H1 (cell line): ENCODE results near the gene GALT. TPM values are rescaled to one million over a fixed set of nuclear protein-coding genes. Genes with fewer than 3 reads are reported as not detected.

Experiments
- CTCF ChIA-PET: fragments of 300-600 bp; sonication (Branson Sonifier 250); formaldehyde crosslinking; loops from one replicate; lab custom pipeline; 2021; ENCODE audit not compliant: partially characterized antibody; lab: Charles Lee
- POLR2A ChIA-PET: fragments of 300-600 bp; sonication (Branson Sonifier 250); formaldehyde crosslinking; loops from one replicate; lab custom pipeline; 2021; ENCODE audit warnings: inconsistent platforms; ENCODE audit not compliant: partially characterized antibody; lab: Charles Lee
- DNase-seq, 2 experiments: peaks; one replicate each; pipeline versions ENCODE4 v3.0.0 to v3.0.0-alpha.2; 2010 to 2022; ENCODE audit warnings: low spot score in 2 of 2, low read depth in 1 of 2, mixed read lengths in 1 of 2
- FAIRE-seq: peaks from 2 replicates; lab custom pipeline; 2011; peaks lifted over from hg19 to GRCh38; lab: Jason Lieb, UNC
- H2AFZ ChIP-seq: 2 replicates; pipeline ENCODE4 v1.8.1; 2012; ENCODE audit warnings: low read length, inconsistent platforms
- H2AK5ac ChIP-seq: 2 replicates; pipeline ENCODE4 v1.6.1; 2013; ENCODE audit warnings: low read depth, low read length
- H2BK120ac ChIP-seq: replicated peaks from 2 replicates; pipeline ENCODE3; 2013; ENCODE audit warnings: low read depth, low read length, inconsistent platforms
- H2BK12ac ChIP-seq: 2 replicates; pipeline ENCODE4 v1.6.1; 2013; ENCODE audit warnings: low read depth, low read length
- H2BK15ac ChIP-seq: 2 replicates; pipeline ENCODE4 v1.6.1; 2013; ENCODE audit warnings: low read length
- H2BK20ac ChIP-seq: 2 replicates; pipeline ENCODE4 v1.6.1; 2013; ENCODE audit warnings: low read length
- H2BK5ac ChIP-seq: 2 replicates; pipeline ENCODE4 v1.6.1; 2013; ENCODE audit warnings: low read depth, low read length
- H3K14ac ChIP-seq: 2 replicates; pipeline ENCODE4 v1.6.1; 2013; ENCODE audit warnings: inconsistent platforms; ENCODE audit not compliant: insufficient read length
- H3K18ac ChIP-seq: 2 replicates; pipeline ENCODE4 v1.6.1; 2013; ENCODE audit warnings: low read length; ENCODE audit errors: extremely low read depth
- H3K23ac ChIP-seq: 2 replicates; pipeline ENCODE4 v1.6.1; 2013; ENCODE audit warnings: inconsistent platforms; ENCODE audit not compliant: insufficient read length
- H3K23me2 ChIP-seq: 2 replicates; pipeline ENCODE4 v1.6.1; 2013; ENCODE audit warnings: low read depth, low read length
- H3K27ac ChIP-seq: 2 replicates; pipeline ENCODE4 v1.6.1; 2011; ENCODE audit warnings: low read depth, low read length, inconsistent platforms
- H3K27me3 ChIP-seq, 4 experiments: replicated peaks in 1 of 4; 1 replicate in 1 of 4; 2 replicates in 3 of 4; pipeline versions ENCODE4 v1.6.1 to v1.8.1; 2011 to 2013; ENCODE audit warnings: low read length in 3 of 4, mild to moderate bottlenecking in 3 of 4, inconsistent platforms in 2 of 4, mixed read lengths in 2 of 4, moderate library complexity in 1 of 4; ENCODE audit not compliant: control insufficient read depth in 3 of 4, insufficient read depth in 3 of 4; ENCODE audit errors: extremely low read depth in 1 of 4
- H3K36me3 ChIP-seq, 4 experiments: 2 replicates each; pipeline versions ENCODE4 v1.6.1 to v1.8.1; 2011 to 2013; ENCODE audit warnings: mild to moderate bottlenecking in 4 of 4, low read length in 3 of 4, moderate library complexity in 2 of 4, control low read depth in 1 of 4, inconsistent platforms in 1 of 4; ENCODE audit not compliant: insufficient read depth in 4 of 4, control insufficient read depth in 2 of 4
- H3K4ac ChIP-seq: replicated peaks from 2 replicates; pipeline ENCODE3; 2013; ENCODE audit warnings: low read length, low read depth, mixed read lengths, inconsistent platforms; ENCODE audit not compliant: insufficient read length
- H3K4me1 ChIP-seq, 4 experiments: replicated peaks in 1 of 4; 1 replicate in 1 of 4; 2 replicates in 3 of 4; pipeline versions ENCODE4 v1.6.1 to v1.8.1; 2011 to 2013; ENCODE audit warnings: low read length in 3 of 4, inconsistent platforms in 2 of 4, mixed read lengths in 1 of 4; ENCODE audit not compliant: insufficient read depth in 4 of 4, control insufficient read depth in 3 of 4
- H3K4me2 ChIP-seq, 2 experiments: 2 replicates each; pipeline versions ENCODE4 v1.6.1 to v1.8.1; 2011 to 2013; ENCODE audit warnings: low read depth in 2 of 2, low read length in 2 of 2, control low read depth in 1 of 2, inconsistent platforms in 1 of 2, mild to moderate bottlenecking in 1 of 2; ENCODE audit not compliant: insufficient read depth in 1 of 2
- H3K4me3 ChIP-seq, 4 experiments: fragments of 200-600, 300-600 bp in 1 of 4; sonication (generic), shearing (Covaris generic), sonication (Bioruptor Twin) in 1 of 4; 2 replicates each; pipeline versions ENCODE4 v1.5.1 to v1.8.1; 2011 to 2016; ENCODE audit warnings: low read length in 4 of 4, low read depth in 3 of 4, control low read depth in 2 of 4, inconsistent platforms in 2 of 4, mild to moderate bottlenecking in 2 of 4, mixed read lengths in 1 of 4, moderate library complexity in 1 of 4; ENCODE audit not compliant: insufficient read depth in 2 of 4; ENCODE audit errors: extremely low read depth in 1 of 4
- H3K56ac ChIP-seq: replicated peaks from 2 replicates; pipeline ENCODE3; 2013; ENCODE audit warnings: low read depth, mild to moderate bottlenecking, mixed read lengths, low read length, inconsistent platforms; ENCODE audit not compliant: insufficient read length
- H3K79me1 ChIP-seq: 2 replicates; pipeline ENCODE4 v1.6.1; 2013; ENCODE audit warnings: low read depth, low read length, control low read depth
- H3K79me2 ChIP-seq, 2 experiments: 2 replicates each; pipeline versions ENCODE4 v1.6.1 to v1.8.1; 2012 to 2013; ENCODE audit warnings: low read length in 2 of 2, mild to moderate bottlenecking in 2 of 2, inconsistent platforms in 1 of 2; ENCODE audit not compliant: insufficient read depth in 2 of 2, control insufficient read depth in 1 of 2
- H3K9ac ChIP-seq, 4 experiments: replicated peaks in 1 of 4; 1 replicate in 1 of 4; 2 replicates in 3 of 4; pipeline versions ENCODE4 v1.6.1 to v1.8.1; 2011 to 2013; ENCODE audit warnings: low read depth in 3 of 4, low read length in 3 of 4, control low read depth in 2 of 4, mild to moderate bottlenecking in 2 of 4, moderate library complexity in 2 of 4, inconsistent platforms in 1 of 4; ENCODE audit errors: extremely low read depth in 1 of 4
- H3K9me3 ChIP-seq, 2 experiments: 2 replicates each; pipeline versions ENCODE4 v1.6.1 to v1.8.1; 2012 to 2013; ENCODE audit warnings: mild to moderate bottlenecking in 2 of 2, moderate library complexity in 2 of 2, control low read depth in 1 of 2, inconsistent platforms in 1 of 2, low read depth in 1 of 2, low read length in 1 of 2, mixed read lengths in 1 of 2; ENCODE audit not compliant: insufficient read depth in 2 of 2
- H4K20me1 ChIP-seq, 2 experiments: replicated peaks in 1 of 2; 2 replicates each; pipeline versions ENCODE3 to v1.8.1; 2011 to 2013; ENCODE audit warnings: inconsistent platforms in 2 of 2, low read length in 2 of 2, mild to moderate bottlenecking in 1 of 2; ENCODE audit not compliant: insufficient read depth in 2 of 2, control insufficient read depth in 1 of 2
- H4K5ac ChIP-seq: 2 replicates; pipeline ENCODE4 v1.6.1; 2013; ENCODE audit warnings: low read length, low read depth, mixed read lengths, inconsistent platforms; ENCODE audit not compliant: insufficient read length
- H4K8ac ChIP-seq: 2 replicates; pipeline ENCODE4 v1.8.0; 2013; ENCODE audit warnings: mild to moderate bottlenecking, moderate library complexity, low read length, inconsistent platforms; ENCODE audit not compliant: insufficient read depth; ENCODE audit errors: extremely low read depth
- H4K91ac ChIP-seq: replicated peaks from 2 replicates; pipeline ENCODE3; 2013; ENCODE audit warnings: low read length, mixed read lengths, inconsistent platforms; ENCODE audit not compliant: insufficient read length
- CBX8 ChIP-seq: fragments of 300-800, 300-1000 bp; sonication (generic); IDR thresholded peaks from 2 replicates; pipeline ENCODE4 v1.7.1; 2016; ENCODE audit warnings: low read depth, low read length, borderline replicate concordance
- CEBPB ChIP-seq: IDR thresholded peaks from 2 replicates; pipeline ENCODE4 v1.6.1; 2012; ENCODE audit warnings: low read depth, low read length
- EGR1 ChIP-seq: IDR thresholded peaks from 2 replicates; pipeline ENCODE4 v1.6.1; 2011; ENCODE audit warnings: low read depth, low read length, borderline replicate concordance
- EZH2 ChIP-seq: fragments of 200-600 bp; sonication (generic); IDR thresholded peaks from 2 replicates; pipeline ENCODE4 v1.7.1; 2012; ENCODE audit warnings: low read depth, mild to moderate bottlenecking, moderate library complexity, low read length, inconsistent platforms; ENCODE audit not compliant: severe bottlenecking
- RAD21 ChIP-seq, 2 experiments: IDR thresholded peaks in 1 of 2; conservative IDR thresholded peaks in 1 of 2; 2 replicates each; pipeline ENCODE4 v1.6.1; 2011; ENCODE audit warnings: low read depth in 2 of 2, low read length in 2 of 2, improper control_type of control experiment in 1 of 2, inconsistent platforms in 1 of 2, mild to moderate bottlenecking in 1 of 2, moderate library complexity in 1 of 2
- SUZ12 ChIP-seq: fragments of 200-600 bp; sonication (generic); IDR thresholded peaks from 2 replicates; pipeline ENCODE4 v1.6.1; 2012; ENCODE audit warnings: mild to moderate bottlenecking, inconsistent platforms, low read length, moderate library complexity, mixed read lengths
- WGBS, 2 experiments: shearing (Covaris generic) in 1 of 2; methylation state at CpG; one replicate each; pipeline versions ENCODE4 v1.1.6 to v1.1.7; 2013 to 2015; ENCODE audit warnings: low lambda C conversion rate in 2 of 2, mixed read lengths in 2 of 2, inconsistent platforms in 1 of 2, low coverage in 1 of 2, missing lambda C conversion rate in 1 of 2; ENCODE audit not compliant: insufficient replicate concordance in 2 of 2, insufficient coverage in 1 of 2, insufficient read length in 1 of 2; ENCODE audit errors: extremely low coverage in 1 of 2, missing lambda C conversion rate in 1 of 2; 5-methylcytosine and 5-hydroxymethylcytosine counted together
- polyA plus RNA-seq, 7 experiments: library from polyadenylated mRNA; depleted of rRNA in 3 of 7; stranded (reverse) in 5 of 7; unstranded in 2 of 7; fragments of >200 nt in 5 of 7; fragments of 200-250 nt in 2 of 7; gene quantifications; 1 replicate in 5 of 7; 2 replicates in 1 of 7; 4 replicates in 1 of 7; pipeline versions ENCODE4 v1.2.1 to v1.2.3, GENCODE V29; 2011 to 2013; ENCODE audit warnings: missing spikeins in 2 of 7, mixed read lengths in 2 of 7
- total RNA-seq: library from RNA; stranded (reverse); fragmentation: NEBNext Ultra II Directional; extraction: Animal tissue kit (Norgen Biotek cat#: 25700); gene quantifications from 2 replicates; pipeline ENCODE4 v1.2.1, GENCODE V29; 2021
- TF ChIP-seq, protein P1 (sequence below): IDR thresholded peaks from 2 replicates; pipeline ENCODE4 v1.6.1; 2012; ENCODE audit warnings: inconsistent platforms

GALT gene
- total and polyA plus RNA-seq, 2 of the 8 experiments (the other 6 are each of a cell fraction or from before 2014, with no cell fraction given) = 21.9 to 50.6 TPM

DNA sequence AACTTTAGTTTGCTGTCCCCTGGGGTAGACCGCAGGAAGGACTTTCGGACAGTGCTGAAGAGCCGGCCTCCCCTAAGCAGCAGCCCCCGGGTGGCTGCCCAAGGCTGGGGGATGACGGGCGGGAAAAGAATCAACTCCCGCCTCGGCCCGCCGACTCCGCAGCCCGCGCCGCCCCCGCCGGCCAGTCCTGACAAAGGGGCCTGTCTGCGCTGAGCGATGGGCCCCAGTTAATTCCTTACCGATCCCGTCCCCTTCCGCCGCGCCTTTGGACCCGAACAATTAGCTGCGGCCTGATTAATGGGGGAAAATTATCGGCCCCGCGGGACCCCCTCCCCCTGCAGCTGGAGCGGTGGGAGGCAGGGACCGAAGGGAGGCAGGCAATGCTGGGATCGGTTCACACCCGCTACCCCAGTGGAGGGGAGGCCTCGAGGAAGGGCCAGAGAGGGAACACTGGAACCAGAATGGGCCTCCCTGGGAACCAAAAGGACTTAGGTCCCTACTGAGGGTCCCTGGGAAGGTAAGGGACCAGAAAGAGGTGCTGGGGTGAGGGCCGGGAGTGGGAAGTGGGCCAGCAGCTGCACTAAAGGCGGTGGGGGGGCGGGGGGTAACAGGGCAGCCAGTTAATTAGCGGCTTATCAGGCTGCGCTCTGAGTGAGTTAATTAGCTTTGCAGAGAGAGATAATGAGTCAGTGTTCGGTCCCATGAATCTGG, 21.8 kb upstream of the GALT start:
- ChIA-PET POLR2A (interaction anchor here (1.4 to 2.6 kb wide), 2 partner anchors 9 to 12 kb away, joined by 5 to 12 read pairs; partner anchors contain the start of gene SIGMAR1), CTCF (interaction anchor here (0.8 to 2.7 kb wide), 10 partner anchors 9 to 77 kb away, joined by 3 to 31 read pairs (median 5); partner anchors contain the start of gene RPP25L)
- H3K56ac ChIP-seq = no peak overlapping the region
- no peaks in the 10 kb centered on the region; a peak in 1 of 8 replicates for H3K36me3 ChIP-seq
- H3K18ac ChIP-seq = no peak overlapping the region; the same call in 1 of the 2 replicates
- no peak overlapping the region for H3K14ac ChIP-seq
- TF ChIP-seq CBX8 (no peak), EGR1 (peak; percentile 38; the same call in 1 of the 2 replicates), SUZ12 (peak; percentile 67; the same call in 1 of the 2 replicates), EZH2 (peak; percentile 59), RAD21 (IDR thresholded peaks at IDR 0.05 in 1 of 2, conservative IDR thresholded peaks at IDR 0.05 in 1 of 2; ENCODE audit: low read depth in 2 of 2, low read length in 2 of 2) (no peak), CEBPB (no peak)
- TF ChIP-seq, protein P1, sequence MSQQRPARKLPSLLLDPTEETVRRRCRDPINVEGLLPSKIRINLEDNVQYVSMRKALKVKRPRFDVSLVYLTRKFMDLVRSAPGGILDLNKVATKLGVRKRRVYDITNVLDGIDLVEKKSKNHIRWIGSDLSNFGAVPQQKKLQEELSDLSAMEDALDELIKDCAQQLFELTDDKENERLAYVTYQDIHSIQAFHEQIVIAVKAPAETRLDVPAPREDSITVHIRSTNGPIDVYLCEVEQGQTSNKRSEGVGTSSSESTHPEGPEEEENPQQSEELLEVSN = peak; percentile 29; the same call in 1 of the 2 replicates
- H2BK12ac ChIP-seq = no peak overlapping the region
- no peak overlapping the region; the same call in 1 of the 2 replicates for H2AFZ ChIP-seq
- H3K4ac ChIP-seq = no peak overlapping the region
- no peak overlapping the region for H2BK5ac ChIP-seq
- H4K20me1 ChIP-seq = peaks cover 0 to 5% of the 10 kb centered on the region in 2 experiments
- H3K4me3 ChIP-seq = peak overlapping the region in 3 of 4 experiments; percentile 9 to 51 (median 32); a peak in 6 of 8 replicates
- H3K9me3 ChIP-seq = no peaks in the 10 kb centered on the region
- peak in 1 of 2 experiments; percentile 58 for DNase-seq
- no peak overlapping the region for H2BK120ac ChIP-seq
- FAIRE-seq = no peak
- peaks cover 2 to 16% (median 6%) of the 10 kb centered on the region in 4 experiments for H3K4me1 ChIP-seq
- no peak overlapping the region for H4K91ac ChIP-seq
- peaks cover 16% of the 10 kb centered on the region for H3K23me2 ChIP-seq
- peaks cover 54 to 80% (median 77%) of the 10 kb centered on the region in 4 experiments for H3K27me3 ChIP-seq
- no peak overlapping the region for H4K8ac ChIP-seq
- peak overlapping the region; percentile 46 to 68 for H3K4me2 ChIP-seq
- peak overlapping the region; percentile 10 for H4K5ac ChIP-seq
- no peaks in the 10 kb centered on the region for H3K79me2 ChIP-seq
- H3K79me1 ChIP-seq = no peaks in the 10 kb centered on the region; the same call in 1 of the 2 replicates
- no peak overlapping the region; a peak in 1 of 7 replicates for H3K9ac ChIP-seq
- H2AK5ac ChIP-seq = no peak overlapping the region
- no peak overlapping the region for H3K27ac ChIP-seq
- no peak overlapping the region for H3K23ac ChIP-seq
- 14% methylated on average over 30 of the region's 39 CpGs; no CpG with 5 or more reads in 1 of the 2 experiments for WGBS, 2 experiments
- no peak overlapping the region for H2BK20ac ChIP-seq
- H2BK15ac ChIP-seq = no peak overlapping the region
